ENCODE measurements around the gene POLN.
A peak's percentile ranks its signal among the peaks of the same experiment; 100 is the strongest.

The POLN gene

DNA sequence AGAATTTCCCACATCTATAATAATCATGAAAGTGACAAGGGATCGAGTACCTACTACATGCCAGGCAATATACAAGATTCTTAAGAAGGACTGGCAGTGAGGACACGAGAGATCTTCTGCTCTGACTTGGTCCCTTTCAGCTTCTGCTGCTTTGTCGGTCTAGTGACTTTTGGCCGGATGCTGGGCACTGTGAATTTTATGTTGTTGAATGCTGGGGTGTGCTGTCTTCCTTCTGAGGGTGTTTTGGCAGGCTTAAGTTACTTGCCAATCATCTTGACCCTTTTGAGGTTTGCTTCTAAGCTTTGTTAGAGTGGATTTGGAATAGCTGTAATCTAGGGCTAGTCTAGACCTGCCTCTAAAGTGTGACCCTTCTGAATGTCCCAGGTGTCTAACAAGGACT is 159.3 kb downstream of the POLN start:
- no peak for DNase-seq (ENCODE audit: low spot score)
- Histone ChIP-seq H3K4me3 (ENCODE audit: severe bottlenecking) (no peak overlapping the region), H3K36me3 (ENCODE audit: low read depth) (no peaks in the 10 kb centered on the region), H3K27me3 (ENCODE audit: insufficient read depth, poor library complexity, severe bottlenecking) (no peaks in the 10 kb centered on the region), H3K9me3 (ENCODE audit: severe bottlenecking) (no peaks in the 10 kb centered on the region), H3K4me1 (ENCODE audit: insufficient read depth, poor library complexity, severe bottlenecking) (no peaks in the 10 kb centered on the region), H3K27ac (ENCODE audit: poor library complexity, severe bottlenecking) (no peak overlapping the region)
- no peak for ATAC-seq (ENCODE audit: low read depth)
- TF ChIP-seq, protein P1, sequence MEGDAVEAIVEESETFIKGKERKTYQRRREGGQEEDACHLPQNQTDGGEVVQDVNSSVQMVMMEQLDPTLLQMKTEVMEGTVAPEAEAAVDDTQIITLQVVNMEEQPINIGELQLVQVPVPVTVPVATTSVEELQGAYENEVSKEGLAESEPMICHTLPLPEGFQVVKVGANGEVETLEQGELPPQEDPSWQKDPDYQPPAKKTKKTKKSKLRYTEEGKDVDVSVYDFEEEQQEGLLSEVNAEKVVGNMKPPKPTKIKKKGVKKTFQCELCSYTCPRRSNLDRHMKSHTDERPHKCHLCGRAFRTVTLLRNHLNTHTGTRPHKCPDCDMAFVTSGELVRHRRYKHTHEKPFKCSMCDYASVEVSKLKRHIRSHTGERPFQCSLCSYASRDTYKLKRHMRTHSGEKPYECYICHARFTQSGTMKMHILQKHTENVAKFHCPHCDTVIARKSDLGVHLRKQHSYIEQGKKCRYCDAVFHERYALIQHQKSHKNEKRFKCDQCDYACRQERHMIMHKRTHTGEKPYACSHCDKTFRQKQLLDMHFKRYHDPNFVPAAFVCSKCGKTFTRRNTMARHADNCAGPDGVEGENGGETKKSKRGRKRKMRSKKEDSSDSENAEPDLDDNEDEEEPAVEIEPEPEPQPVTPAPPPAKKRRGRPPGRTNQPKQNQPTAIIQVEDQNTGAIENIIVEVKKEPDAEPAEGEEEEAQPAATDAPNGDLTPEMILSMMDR (IDR thresholded peaks at IDR 0.05; ENCODE audit: poor library complexity, severe bottlenecking) = no peak

DNA sequence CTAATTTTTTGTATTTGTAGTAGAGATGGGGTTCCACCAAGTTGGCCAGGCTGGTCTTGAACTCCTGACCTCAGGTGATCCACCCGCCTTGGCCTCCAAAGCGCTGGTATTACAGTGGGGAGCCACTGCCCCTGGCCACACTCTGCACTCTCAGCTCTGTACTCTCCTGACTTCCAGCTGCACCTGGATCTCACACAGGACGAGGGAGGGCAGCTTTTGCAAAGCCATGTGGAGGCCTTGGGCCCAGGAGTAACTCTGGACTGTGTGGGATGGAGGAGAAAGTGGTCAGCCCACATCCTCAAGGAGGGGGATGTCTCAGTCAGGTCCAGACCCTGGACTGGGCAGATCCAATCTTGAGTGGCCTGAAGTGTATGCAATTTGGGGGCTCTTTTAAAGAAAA is 159.8 kb downstream of the POLN start:
- TF ChIP-seq, protein P1 (IDR thresholded peaks at IDR 0.05; ENCODE audit: poor library complexity, severe bottlenecking) = no peak
- Histone ChIP-seq H3K36me3 (ENCODE audit: low read depth) (no peaks in the 10 kb centered on the region), H3K4me1 (ENCODE audit: insufficient read depth, poor library complexity, severe bottlenecking) (no peaks in the 10 kb centered on the region), H3K27ac (ENCODE audit: poor library complexity, severe bottlenecking) (no peak overlapping the region), H3K4me3 (ENCODE audit: severe bottlenecking) (no peak overlapping the region), H3K9me3 (ENCODE audit: severe bottlenecking) (no peaks in the 10 kb centered on the region), H3K27me3 (ENCODE audit: insufficient read depth, poor library complexity, severe bottlenecking) (no peaks in the 10 kb centered on the region)
- ATAC-seq (ENCODE audit: low read depth) (no peak), DNase-seq (ENCODE audit: low spot score) (peak; percentile 31)

DNA sequence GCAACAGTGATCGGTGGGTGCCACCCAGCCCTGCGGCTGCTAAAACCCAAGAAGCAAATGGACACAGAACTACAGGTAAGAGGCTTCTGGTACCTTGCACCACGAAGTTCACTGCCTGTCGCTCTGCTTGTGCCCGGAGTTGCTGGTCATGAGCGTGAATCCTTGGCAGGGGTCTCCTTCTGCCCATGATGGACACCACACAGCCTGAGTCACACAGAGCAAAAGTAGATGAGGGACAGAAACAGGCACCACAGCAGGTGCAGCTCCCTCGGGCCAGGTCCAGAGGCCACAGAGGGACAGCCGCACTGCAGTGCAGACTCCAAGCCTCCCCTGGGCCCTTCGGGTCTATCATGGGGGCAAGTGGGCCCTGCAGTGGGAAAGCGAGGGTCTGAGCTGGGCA is 160.4 kb downstream of the POLN start:
- TF ChIP-seq, protein P1 (IDR thresholded peaks at IDR 0.05; ENCODE audit: poor library complexity, severe bottlenecking) = no peak
- Histone ChIP-seq H3K4me1 (ENCODE audit: insufficient read depth, poor library complexity, severe bottlenecking) (no peaks in the 10 kb centered on the region), H3K4me3 (ENCODE audit: severe bottlenecking) (no peak overlapping the region)

DNA sequence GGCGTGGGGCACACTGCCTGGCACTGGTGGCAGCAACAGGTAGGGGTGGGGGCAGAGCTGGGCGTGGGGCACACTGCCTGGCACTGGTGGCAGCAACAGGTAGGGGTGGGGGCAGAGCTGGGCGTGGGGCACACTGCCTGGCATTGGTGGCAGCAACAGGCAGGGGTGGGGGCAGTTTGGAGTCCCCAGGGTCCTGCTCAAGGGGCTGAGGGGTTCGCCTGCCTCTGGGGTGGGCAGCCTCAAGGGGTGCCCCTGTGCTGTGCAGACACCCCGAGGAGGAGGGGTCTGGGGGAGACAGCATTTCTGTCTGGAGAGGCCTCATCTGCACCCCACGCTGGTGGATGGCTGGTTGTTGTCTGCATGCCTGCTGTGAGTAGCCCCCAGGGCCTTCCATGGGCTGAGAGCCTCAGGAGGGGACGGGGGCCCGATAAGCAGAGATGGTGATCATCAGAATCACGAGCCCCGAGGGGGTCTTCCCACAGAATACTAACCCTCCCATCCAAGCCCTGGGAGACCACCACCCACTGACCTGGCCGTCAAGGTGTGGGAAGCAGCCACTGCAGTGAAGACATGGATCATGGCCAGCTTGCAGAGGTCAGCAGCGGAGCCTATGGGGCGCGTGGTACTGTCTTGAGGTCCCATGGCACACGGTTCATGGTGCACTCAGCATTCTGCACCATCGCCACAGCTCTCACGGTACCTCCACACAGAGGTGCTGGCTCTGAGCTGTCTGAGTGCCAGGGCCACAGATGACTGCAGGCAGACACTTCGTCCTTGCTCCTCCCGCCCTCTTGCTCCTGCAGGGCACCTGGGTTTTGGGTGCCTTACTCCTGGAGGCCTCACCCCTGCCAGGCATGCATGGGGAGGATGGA is 161.3 kb downstream of the POLN start:
- H3K27me3 ChIP-seq (ENCODE audit: insufficient read depth, poor library complexity, severe bottlenecking) = no peaks in the 10 kb centered on the region
- H3K27ac ChIP-seq (ENCODE audit: poor library complexity, severe bottlenecking) = no peak overlapping the region
- no peak overlapping the region for H3K4me3 ChIP-seq (ENCODE audit: severe bottlenecking)
- no peaks in the 10 kb centered on the region for H3K4me1 ChIP-seq (ENCODE audit: insufficient read depth, poor library complexity, severe bottlenecking)
- no peaks in the 10 kb centered on the region for H3K9me3 ChIP-seq (ENCODE audit: severe bottlenecking)
- no peaks in the 10 kb centered on the region for H3K36me3 ChIP-seq (ENCODE audit: low read depth)
- TF ChIP-seq, protein P1 (IDR thresholded peaks at IDR 0.05; ENCODE audit: poor library complexity, severe bottlenecking) = no peak
- DNase-seq (ENCODE audit: low spot score) (peak; percentile 56), ATAC-seq (ENCODE audit: low read depth) (no peak)

More for the DNA sequence above, 160.4 kb downstream of the POLN start:
- Histone ChIP-seq H3K36me3 (ENCODE audit: low read depth) (no peaks in the 10 kb centered on the region), H3K27ac (ENCODE audit: poor library complexity, severe bottlenecking) (no peak overlapping the region), H3K27me3 (ENCODE audit: insufficient read depth, poor library complexity, severe bottlenecking) (no peaks in the 10 kb centered on the region), H3K9me3 (ENCODE audit: severe bottlenecking) (no peaks in the 10 kb centered on the region)
- no peak for ATAC-seq (ENCODE audit: low read depth)
- peak; percentile 36 for DNase-seq (ENCODE audit: low spot score)

- Histone ChIP-seq H3K36me3 (ENCODE audit: low read depth) (no peaks in the 10 kb centered on the region), H3K9me3 (ENCODE audit: severe bottlenecking) (no peaks in the 10 kb centered on the region), H3K27ac (ENCODE audit: poor library complexity, severe bottlenecking) (no peak overlapping the region), H3K27me3 (ENCODE audit: insufficient read depth, poor library complexity, severe bottlenecking) (no peaks in the 10 kb centered on the region), H3K4me3 (ENCODE audit: severe bottlenecking) (no peak overlapping the region), H3K4me1 (ENCODE audit: insufficient read depth, poor library complexity, severe bottlenecking) (no peaks in the 10 kb centered on the region)
- ATAC-seq (ENCODE audit: low read depth) = no peak
- peak; percentile 31 for DNase-seq (ENCODE audit: low spot score)
- TF ChIP-seq, protein P1 (IDR thresholded peaks at IDR 0.05; ENCODE audit: poor library complexity, severe bottlenecking) = no peak
These were observed 162.0 kb downstream of the POLN start for GRCh38 chr4:2079926-2080325.
